K562 treated with DMSO at 1 percent for 48 hours (cell line): ENCODE data around the gene FAAP100. TPM values are rescaled to one million over a fixed set of nuclear protein-coding genes. Genes with fewer than 3 reads are reported as not detected.

Experiments used
- total RNA-seq: library from RNA; unstranded; fragments of 300-600 nt; gene quantifications from 2 replicates; pipeline ENCODE4 v1.2.3, GENCODE V29; 2022; ENCODE audit warnings: low replicate concordance; ENCODE audit errors: extremely low read depth

Gene FAAP100
- total RNA-seq = not detected in 2 replicates

GRCh38 chr17:81552244-81553017 is at the start of gene FAAP100:
Gene FAAP100 (minus strand): TSS chr17:81552353. CDS start chr17:81552330, 23 bp downstream.

GRCh38 chr17:81527591-81528383 is 24.4 kb downstream of the FAAP100 start, which contains the start of gene FSCN2:
Gene FSCN2 (plus strand): TSS chr17:81528377. CDS start chr17:81528532, 155 bp downstream.

GRCh38 chr17:81512562-81513371 is 39.4 kb downstream of the FAAP100 start, which contains the start of gene ACTG1:
Gene ACTG1 (minus strand): TSS chr17:81512799. CDS start chr17:81512354, 445 bp downstream.

Other genes with a start within 250 kb of the FAAP100 start
- gene BAHCC1, start 156.9 kb downstream of the FAAP100 start, total RNA-seq = not detected in 2 replicates
- 609 and 621 TPM in 2 replicates for gene ACTG1, start 39.6 kb downstream of the FAAP100 start, total RNA-seq
- gene FSCN2, start 24.0 kb downstream of the FAAP100 start, total RNA-seq = not detected in 2 replicates
- not detected in 2 replicates for gene NPLOC4, start 84.8 kb upstream of the FAAP100 start, total RNA-seq
- not detected in 2 replicates for gene TSPAN10, start 84.8 kb upstream of the FAAP100 start, total RNA-seq
- gene PDE6G, start 104.2 kb upstream of the FAAP100 start, total RNA-seq = not detected in 2 replicates
- not detected in 2 replicates for gene OXLD1, start 114.3 kb upstream of the FAAP100 start, total RNA-seq
- gene CCDC137, start 114.4 kb upstream of the FAAP100 start, total RNA-seq = not detected in 2 replicates
- gene ARL16, start 131.4 kb upstream of the FAAP100 start, total RNA-seq = not detected in 2 replicates
- not detected in 2 replicates for gene HGS, start 131.7 kb upstream of the FAAP100 start, total RNA-seq
- not detected in 2 replicates for gene MRPL12, start 151.0 kb upstream of the FAAP100 start, total RNA-seq
- gene SLC25A10, start 159.9 kb upstream of the FAAP100 start, total RNA-seq = not detected in 2 replicates